ENCODE measurements around the gene TPSD1.
"Not testable (repeated sequence)": the region's sequence is repeated elsewhere in the genome, so short reads cannot be mapped to it uniquely, and the experiment has no call there.

The TPSD1 gene

GRCh38 chr16:1243907-1244850 lies 11.7 kb upstream of the TPSD1 start:
- not testable (repeated sequence) for DNase-seq

- DNase-seq, result no peak
Observed at GRCh38 chr16:1244881-1245280, 11.0 kb upstream of the TPSD1 start.

GRCh38 chr16:1245452-1246020 lies 10.3 kb upstream of the TPSD1 start:
- DNase-seq, result no peak

GRCh38 chr16:1247903-1248537 lies 7.8 kb upstream of the TPSD1 start:
- not testable (repeated sequence) for DNase-seq

- DNase-seq, result not testable (repeated sequence)
Observed at GRCh38 chr16:1249031-1249755, 6.7 kb upstream of the TPSD1 start.

GRCh38 chr16:1253701-1254364 lies 2.0 kb upstream of the TPSD1 start:
- DNase-seq, result not testable (repeated sequence)

GRCh38 chr16:1254821-1255220 lies 1.0 kb upstream of the TPSD1 start:
- not testable (repeated sequence) for DNase-seq

GRCh38 chr16:1256296-1256873 lies 516 bp downstream of the TPSD1 start:
- DNase-seq, result not testable (repeated sequence)

GRCh38 chr16:1256874-1257322 lies 1.0 kb downstream of the TPSD1 start:
- no peak for DNase-seq

GRCh38 chr16:1257561-1258224 lies 1.8 kb downstream of the TPSD1 start:
- no peak for DNase-seq

- no peak for DNase-seq
Observed at GRCh38 chr16:1258225-1258600, 2.3 kb downstream of the TPSD1 start.

- no peak for DNase-seq
Observed at GRCh38 chr16:1258906-1259759, 3.3 kb downstream of the TPSD1 start.

- no peak for DNase-seq
Observed at GRCh38 chr16:1259760-1260068, 3.8 kb downstream of the TPSD1 start.

GRCh38 chr16:1260101-1260680 lies 4.3 kb downstream of the TPSD1 start:
- DNase-seq, result no peak

GRCh38 chr16:1261131-1261892 lies 5.4 kb downstream of the TPSD1 start:
- no peak for DNase-seq

GRCh38 chr16:1262210-1262845 lies 6.5 kb downstream of the TPSD1 start:
- DNase-seq, result no peak

GRCh38 chr16:1262846-1263221 lies 7.0 kb downstream of the TPSD1 start:
- no peak for DNase-seq

- DNase-seq, result no peak
Observed at GRCh38 chr16:1263591-1264344, 7.9 kb downstream of the TPSD1 start.

Data from stimulated activated CD4-positive, alpha-beta T cell treated with anti-CD3 and anti-CD28 coated beads, Interleukin-4, amount 100 ng/mL, for 4 hours (primary cell).